K562 (cell line): ENCODE results near the gene IPO5. TPM values are rescaled to one million over a fixed set of nuclear protein-coding genes. Genes with fewer than 3 reads are reported as not detected.

Experiments used
- ATAC-seq: fragments of 200-7000 bp; cut with Tn5 transposase; 3 replicates; pipeline ENCODE4 v1.9.1; 2020; ENCODE audit warnings: moderate library complexity
- BruUV-seq: library from RNA; stranded (reverse); fragments of 400-500 nt; replicated peaks from 2 replicates; lab custom pipeline; 2021; lab: Mats Ljungman, UMichigan
- CTCF ChIA-PET: fragments of 300-600 bp; formaldehyde crosslinking; extraction: SDS; loops from one replicate; lab custom pipeline; 2021; ENCODE audit warnings: low intra/inter-chr PET ratio; lab: Yijun Ruan, JAX
- POLR2A ChIA-PET: fragments of 300-600, 350-650 bp; sonication (Branson Sonifier 250); formaldehyde crosslinking; extraction: SDS; loops from one replicate; lab custom pipeline; 2021; ENCODE audit warnings: antibody characterized with exemption, inconsistent platforms; lab: Yijun Ruan, JAX
- DNase-seq, 4 experiments: peaks; one replicate each; pipeline versions ENCODE4 v3.0.0 to v3.0.0-alpha.2; 2011 to 2018; ENCODE audit warnings: low spot score in 3 of 4, mixed read lengths in 3 of 4; ENCODE audit errors: extremely low read depth in 1 of 4
- FAIRE-seq: peaks from 2 replicates; lab custom pipeline; 2011; peaks lifted over from hg19 to GRCh38; lab: Jason Lieb, UNC
- H2AFZ ChIP-seq: 2 replicates; pipeline ENCODE4 v1.6.0; 2011; ENCODE audit warnings: low read depth, low read length, control low read depth, inconsistent platforms
- H3K27ac ChIP-seq: fragments of 200-600 bp; 3 replicates; pipeline ENCODE4 v1.8.0; 2011; ENCODE audit warnings: low read depth, mild to moderate bottlenecking, control low read depth, inconsistent platforms, low read length, moderate library complexity, mixed read lengths; ENCODE audit errors: extremely low read depth
- H3K27me3 ChIP-seq, 2 experiments: fragments of 300-600 bp in 1 of 2; 2 replicates in 1 of 2; 3 replicates in 1 of 2; pipeline versions ENCODE4 v1.6.0 to v1.8.0; 2011; ENCODE audit warnings: inconsistent platforms in 2 of 2, low read length in 2 of 2, mild to moderate bottlenecking in 1 of 2, mixed read lengths in 1 of 2, moderate library complexity in 1 of 2; ENCODE audit not compliant: control insufficient read depth in 2 of 2, insufficient read depth in 2 of 2
- H3K36me3 ChIP-seq: fragments of 300-600 bp; 3 replicates; pipeline ENCODE4 v1.8.0; 2011; ENCODE audit warnings: mild to moderate bottlenecking, low read length, inconsistent platforms; ENCODE audit not compliant: control insufficient read depth, insufficient read depth
- H3K4me1 ChIP-seq, 2 experiments: fragments of 200-600 bp in 1 of 2; replicated peaks in 1 of 2; 2 replicates in 1 of 2; 3 replicates in 1 of 2; pipeline versions ENCODE4 v1.5.1 to v1.8.0; 2011; ENCODE audit warnings: inconsistent platforms in 2 of 2, low read length in 2 of 2, mild to moderate bottlenecking in 1 of 2, mixed read lengths in 1 of 2, moderate library complexity in 1 of 2; ENCODE audit not compliant: control insufficient read depth in 2 of 2, insufficient read depth in 2 of 2
- H3K4me2 ChIP-seq: 2 replicates; pipeline ENCODE4 v1.6.1; 2011; ENCODE audit warnings: low read length, control low read depth, inconsistent platforms, mixed read lengths; ENCODE audit not compliant: insufficient read depth
- H3K4me3 ChIP-seq: fragments of 200-600 bp; sonication (generic), shearing (Covaris generic); 2 replicates; pipeline ENCODE4 v1.5.1; 2016; ENCODE audit warnings: control low read depth, inconsistent platforms
- H3K79me2 ChIP-seq: fragments of 200-600 bp; 3 replicates; pipeline ENCODE4 v1.8.0; 2011; ENCODE audit warnings: low read length, inconsistent platforms; ENCODE audit not compliant: control insufficient read depth, insufficient read depth
- H3K9ac ChIP-seq, 2 experiments: 2 replicates each; pipeline versions ENCODE4 v1.6.0 to v1.6.1; 2011; ENCODE audit warnings: low read depth in 2 of 2, low read length in 2 of 2, control low read depth in 1 of 2, inconsistent platforms in 1 of 2, mild to moderate bottlenecking in 1 of 2, mixed read lengths in 1 of 2; ENCODE audit not compliant: insufficient read depth in 1 of 2
- H3K9me1 ChIP-seq: one replicate; pipeline ENCODE4 v1.6.0; 2011; ENCODE audit warnings: inconsistent platforms, mild to moderate bottlenecking, low read length, moderate library complexity; ENCODE audit not compliant: control insufficient read depth, insufficient read depth
- H3K9me3 ChIP-seq: replicated peaks from 2 replicates; pipeline ENCODE4 v1.5.1; 2011; ENCODE audit warnings: low read depth, low read length, inconsistent platforms; ENCODE audit not compliant: control insufficient read depth, insufficient read depth
- H4K20me1 ChIP-seq: replicated peaks from 2 replicates; pipeline ENCODE4 v1.6.1; 2011; ENCODE audit warnings: low read length, inconsistent platforms, mixed read lengths; ENCODE audit not compliant: control insufficient read depth, insufficient read depth
- CBFB ChIP-seq: sonication (generic); formaldehyde crosslinking; IDR thresholded peaks from 2 replicates; pipeline ENCODE4 v1.4.0; 2020; ENCODE audit warnings: mild to moderate bottlenecking, missing genetic modification reagents
- E2F1 ChIP-seq: sonication (generic); formaldehyde crosslinking; IDR thresholded peaks from 2 replicates; pipeline ENCODE4 v1.8.1; 2023; ENCODE audit warnings: mild to moderate bottlenecking, missing genetic modification reagents, moderate library complexity
- KDM2B ChIP-seq: fragments of 250-450 bp; sonication (Bioruptor Pico); IDR thresholded peaks from 2 replicates; pipeline ENCODE4 v1.8.0; 2021; ENCODE audit warnings: mild to moderate bottlenecking, moderate library complexity
- MYBL2 ChIP-seq, 2 experiments: fragments of 450-650 bp in 1 of 2; sonication (generic) in 1 of 2; formaldehyde crosslinking in 1 of 2; IDR thresholded peaks; 2 replicates each; pipeline versions ENCODE4 v1.6.1 to v1.8.1; 2017 to 2022; ENCODE audit warnings: borderline replicate concordance in 1 of 2, inconsistent platforms in 1 of 2, low read depth in 1 of 2, mild to moderate bottlenecking in 1 of 2, missing genetic modification reagents in 1 of 2, moderate library complexity in 1 of 2
- SMAD2 ChIP-seq: fragments of 150-350 bp; IDR thresholded peaks from 2 replicates; pipeline ENCODE4 v1.6.1; 2014; ENCODE audit warnings: low read depth, mild to moderate bottlenecking, low read length
- SRSF9 ChIP-seq: fragments of 200-400 bp; formaldehyde crosslinking; IDR thresholded peaks from 2 replicates; pipeline ENCODE4 v1.6.1; 2017; ENCODE audit warnings: low read depth, low read length, borderline replicate concordance
- ZFX ChIP-seq: sonication (generic); formaldehyde crosslinking; IDR thresholded peaks from 2 replicates; pipeline ENCODE4 v1.8.0; 2022; ENCODE audit warnings: mild to moderate bottlenecking, missing genetic modification reagents, moderate library complexity
- WGBS: fragments of 100-300 bp; shearing (Covaris generic); methylation state at CpG from one replicate; pipeline ENCODE4 v1.1.6; 2016; ENCODE audit warnings: low coverage, mixed read lengths; ENCODE audit not compliant: insufficient coverage; ENCODE audit errors: missing lambda C conversion rate; 5-methylcytosine and 5-hydroxymethylcytosine counted together
- in situ Hi-C: fragments of 300-500 bp; cut with MboI; formaldehyde crosslinking; loops from 4 replicates; pipeline ENCODE4 v1.15.0; 2018; ENCODE audit warnings: inconsistent platforms, mixed read lengths
- intact Hi-C: fragments of 100-400 bp; cut with micrococcal nuclease; formaldehyde crosslinking; loops from 2 replicates; pipeline ENCODE4 v1.14.2; 2022
- polyA plus RNA-seq, 8 experiments: library from polyadenylated mRNA; depleted of rRNA in 4 of 8; stranded (reverse) in 5 of 8; unstranded in 3 of 8; fragments of >200 nt; fragmentation: Nextera tagmentation in 2 of 8; fragmentation: Illumina TruSeq in 1 of 8; extraction: Ambion mirVana in 2 of 8; extraction: Trizol in 1 of 8; gene quantifications; 2 replicates each; pipeline versions ENCODE4 v1.2.1 to v1.2.3, GENCODE V29; 2011 to 2014; ENCODE audit warnings: inconsistent platforms in 1 of 8, missing spikeins in 1 of 8
- total RNA-seq, 7 experiments: library from RNA; depleted of rRNA in 6 of 7; stranded (reverse); fragments of >200 nt in 6 of 7; fragmentation: Illumina TruSeq in 2 of 7; extraction: Trizol in 2 of 7; gene quantifications; 2 replicates each; pipeline versions ENCODE4 v1.2.1 to v1.2.3, GENCODE V29; 2011 to 2021; ENCODE audit warnings: low replicate concordance in 1 of 7

IPO5 gene
- total and polyA plus RNA-seq, 9 of the 15 experiments (the other 6 are each of a cell fraction or from before 2014, with no cell fraction given) = 45.8 to 206 (median 134) TPM

GRCh38 chr13:97961340-97961739 is 7.9 kb downstream of the IPO5 start:
- no TSS peak for BruUV-seq

More at GRCh38 chr13:97961340-97961739, 7.9 kb downstream of the IPO5 start:
- WGBS = 6% methylated on average over 5 of the region's 6 CpGs
- Histone ChIP-seq H3K27me3 (peaks cover 5 to 7% of the 10 kb centered on the region in 2 experiments), H3K4me1 (no peaks in the 10 kb centered on the region), H3K4me3 (no peak overlapping the region), H4K20me1 (no peaks in the 10 kb centered on the region), H3K9me3 (no peaks in the 10 kb centered on the region), H2AFZ (no peak overlapping the region), H3K9me1 (no peaks in the 10 kb centered on the region), H3K27ac (no peak overlapping the region), H3K79me2 (no peaks in the 10 kb centered on the region), H3K4me2 (no peak overlapping the region), H3K36me3 (no peaks in the 10 kb centered on the region), H3K9ac (no peak overlapping the region)
- ATAC-seq (no peak), FAIRE-seq (no peak), DNase-seq (no peak)
- POLR2A ChIA-PET = no interaction called here
- CTCF ChIA-PET = no interaction called here
- TF ChIP-seq CBFB (CRISPR knock-in tag) (no peak), SMAD2 (no peak), MYBL2 (IDR thresholded peaks at IDR 0.05; ENCODE audit: low read depth) (no peak), MYBL2 (CRISPR knock-in tag; IDR thresholded peaks at IDR 0.05; ENCODE audit: borderline replicate concordance) (no peak), KDM2B (CRISPR knock-in tag) (no peak), SRSF9 (no peak), E2F1 (CRISPR knock-in tag) (no peak), ZFX (CRISPR knock-in tag) (no peak)
- in situ Hi-C loops = no loop called here
- intact Hi-C loops = no loop called here
